ENCODE results near the gene GANC.

GANC gene

GRCh38 chr15:42344763-42345162 lies 71.8 kb downstream of the GANC start:
- no peak for DNase-seq (ENCODE audit: low spot score)

DNA sequence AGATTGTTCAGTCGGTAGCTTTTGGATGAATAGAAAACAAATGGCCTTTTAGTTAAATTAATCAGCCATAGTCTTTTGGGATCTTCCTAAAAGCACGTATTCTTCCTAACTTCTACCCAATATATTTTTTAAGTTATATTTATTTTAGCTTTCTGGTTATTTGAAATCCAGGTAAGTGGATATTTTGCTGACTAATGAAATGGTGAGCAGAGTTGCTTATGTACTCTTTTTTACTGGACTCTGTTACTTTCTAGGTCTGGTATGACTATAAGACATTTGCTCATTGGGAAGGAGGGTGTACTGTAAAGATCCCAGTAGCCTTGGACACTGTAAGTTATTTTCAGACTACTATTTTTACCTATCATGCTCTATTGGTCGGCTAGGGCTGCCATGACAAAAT lies 72.5 kb downstream of the GANC start:
- DNase-seq (ENCODE audit: low spot score): no peak

DNA sequence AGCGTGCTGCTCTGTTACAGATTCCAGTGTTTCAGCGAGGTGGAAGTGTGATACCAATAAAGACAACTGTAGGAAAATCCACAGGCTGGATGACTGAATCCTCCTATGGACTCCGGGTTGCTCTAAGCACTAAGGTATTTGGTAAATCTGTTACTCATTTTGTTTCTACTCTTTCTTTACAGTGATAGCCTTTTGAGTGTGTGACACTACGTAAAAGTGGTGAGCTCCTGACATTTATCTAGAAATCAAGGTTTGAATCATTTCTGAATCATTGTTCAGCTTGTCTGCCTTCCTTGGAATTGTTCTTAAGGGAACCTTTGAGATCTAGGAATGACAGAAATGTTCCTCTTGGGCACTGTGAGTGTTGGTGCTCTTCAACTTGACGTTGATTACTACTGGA lies 75.1 kb downstream of the GANC start:
- peak; percentile 7 for DNase-seq (ENCODE audit: low spot score)

GRCh38 chr15:42349186-42349585 lies 76.2 kb downstream of the GANC start:
- DNase-seq (ENCODE audit: low spot score): peak; percentile 60

DNA sequence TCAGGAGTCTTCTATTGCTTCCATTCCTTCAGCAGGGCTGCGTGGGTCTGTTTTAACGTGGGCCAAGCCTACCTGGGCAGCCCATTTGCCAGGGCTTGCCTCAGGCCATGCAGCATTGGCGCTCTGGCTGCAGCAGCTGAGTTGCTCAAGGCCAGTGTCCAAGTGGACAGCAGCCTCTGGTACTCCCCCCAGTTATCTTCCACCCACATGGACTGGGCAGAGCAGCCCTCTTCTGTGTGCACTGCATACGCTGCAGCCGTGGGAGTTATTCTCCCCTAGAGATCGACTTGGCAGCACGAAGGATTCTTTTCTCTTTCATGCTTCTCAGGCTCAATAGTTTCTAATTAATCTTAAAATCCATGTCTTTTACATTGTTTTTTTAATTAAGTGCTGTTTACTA lies 79.4 kb downstream of the GANC start:
- DNase-seq (ENCODE audit: low spot score): no peak

- DNase-seq (ENCODE audit: low spot score): no peak
Observed at GRCh38 chr15:42353061-42353460, 80.1 kb downstream of the GANC start.

- DNase-seq (ENCODE audit: low spot score): no peak
Observed at GRCh38 chr15:42354824-42355223, 81.8 kb downstream of the GANC start.

DNA sequence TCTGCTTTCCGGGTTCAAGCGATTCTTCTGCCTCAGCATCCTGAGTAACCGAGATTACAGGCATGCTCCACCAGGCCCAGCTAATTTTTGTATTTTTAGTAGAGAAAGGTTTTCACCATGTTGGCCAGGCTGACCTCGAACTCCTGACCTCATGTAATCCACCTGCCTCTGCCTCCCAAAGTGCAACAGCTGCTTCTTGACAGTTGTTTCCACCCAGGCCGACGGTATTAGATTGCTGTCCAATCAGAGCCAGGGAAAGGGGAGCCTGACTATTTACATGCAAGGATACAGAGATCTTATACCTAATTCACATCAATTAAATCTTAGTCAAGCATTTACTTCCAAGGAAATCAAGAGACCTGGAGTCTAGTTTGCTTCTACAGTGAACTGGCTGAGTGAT lies 82.3 kb downstream of the GANC start:
- DNase-seq (ENCODE audit: low spot score): no peak

- DNase-seq (ENCODE audit: low spot score): no peak
Observed at GRCh38 chr15:42356851-42357250, 83.8 kb downstream of the GANC start.

GRCh38 chr15:42358141-42358540 lies 85.1 kb downstream of the GANC start:
- no peak for DNase-seq (ENCODE audit: low spot score)

DNA sequence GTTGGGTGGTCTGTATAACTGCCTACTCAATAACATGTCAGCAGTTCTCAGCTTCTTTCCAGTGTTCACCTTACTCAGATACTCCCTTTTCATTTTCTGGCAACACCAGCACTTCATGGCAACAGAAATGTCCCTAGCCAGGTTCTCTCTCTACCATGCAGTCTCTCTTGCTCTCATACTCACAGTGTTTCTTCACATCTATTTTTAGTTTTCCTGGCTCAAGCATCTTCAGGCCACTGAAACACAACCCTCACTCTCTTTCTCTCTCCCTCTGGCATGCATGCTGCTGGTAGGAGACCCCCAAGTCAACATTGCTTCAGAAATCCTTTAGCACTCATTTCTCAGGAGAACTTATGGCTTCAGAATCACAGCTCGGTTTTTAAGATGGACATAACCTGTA lies 86.2 kb downstream of the GANC start, which contains the start of gene CAPN3:
TSS of gene CAPN3 (plus strand) at position 253 of the 400 bp plus-strand sequence. CDS start 305 bp downstream, outside the sequence.
- no peak for DNase-seq (ENCODE audit: low spot score)

DNA sequence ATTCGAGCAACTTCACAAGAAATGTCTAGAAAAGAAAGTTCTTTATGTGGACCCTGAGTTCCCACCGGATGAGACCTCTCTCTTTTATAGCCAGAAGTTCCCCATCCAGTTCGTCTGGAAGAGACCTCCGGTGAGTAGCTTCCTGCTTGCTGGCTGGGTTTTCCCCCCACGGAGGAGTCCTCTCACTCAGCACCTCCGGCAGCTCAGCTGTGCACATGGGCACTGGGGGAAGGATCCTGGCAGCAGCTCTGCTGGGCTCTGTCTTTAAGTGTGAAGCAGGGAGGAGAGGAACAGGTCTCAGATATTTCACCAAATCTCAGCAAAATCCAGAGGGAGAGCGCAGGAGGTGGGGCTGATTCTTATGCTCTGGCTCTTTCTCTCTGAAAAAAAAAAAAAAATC lies 87.0 kb downstream of the GANC start:
- no peak for DNase-seq (ENCODE audit: low spot score)

DNA sequence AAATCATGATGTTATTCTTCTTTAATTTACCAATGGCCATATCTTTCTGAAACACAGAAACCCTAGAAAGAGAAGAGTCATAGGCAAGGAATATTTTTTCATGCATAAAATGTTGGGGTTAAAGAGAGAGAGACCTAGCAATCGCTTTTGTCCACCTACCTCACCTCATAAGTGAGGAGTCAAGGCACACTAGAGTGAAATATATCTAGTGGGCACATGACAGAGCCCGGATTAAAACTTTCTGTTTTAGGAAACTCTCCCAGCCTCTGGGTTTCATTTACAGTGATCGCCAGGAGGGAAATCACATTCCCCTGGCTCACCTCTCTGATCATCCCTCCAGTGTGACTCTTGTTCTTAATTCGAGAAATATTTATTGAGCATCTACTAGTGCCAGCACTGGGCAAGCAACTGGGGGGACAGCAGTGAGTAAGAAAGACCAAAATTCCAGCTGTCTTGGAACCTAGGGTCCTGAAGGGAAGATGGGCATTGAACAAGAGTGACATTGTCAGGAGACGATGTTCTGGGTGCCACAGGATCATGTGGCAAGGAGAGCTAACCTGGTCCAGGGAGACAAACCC lies 87.6 kb downstream of the GANC start:
- DNase-seq (ENCODE audit: low spot score): no peak

GRCh38 chr15:42363487-42363886 lies 90.5 kb downstream of the GANC start:
- DNase-seq (ENCODE audit: low spot score): no peak

DNA sequence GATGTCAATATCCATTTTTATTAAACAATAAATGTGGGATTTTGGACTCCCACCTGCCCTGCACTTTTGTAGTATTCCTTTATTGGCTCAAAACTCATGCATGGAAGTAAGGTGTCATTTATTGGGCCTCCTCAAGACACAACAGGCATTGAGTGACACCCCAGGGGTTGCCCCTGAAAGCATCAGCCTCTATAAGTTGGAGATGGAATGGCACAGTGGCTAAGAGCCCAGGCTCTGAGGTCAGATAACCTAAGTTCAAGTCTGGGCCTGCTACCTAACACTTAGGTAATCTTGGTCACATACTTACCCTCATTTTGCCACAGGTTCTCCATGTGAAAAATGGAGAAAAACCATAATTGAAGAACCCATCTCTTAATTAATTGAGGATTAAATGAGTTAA lies 90.9 kb downstream of the GANC start:
- no peak for DNase-seq (ENCODE audit: low spot score)

DNA sequence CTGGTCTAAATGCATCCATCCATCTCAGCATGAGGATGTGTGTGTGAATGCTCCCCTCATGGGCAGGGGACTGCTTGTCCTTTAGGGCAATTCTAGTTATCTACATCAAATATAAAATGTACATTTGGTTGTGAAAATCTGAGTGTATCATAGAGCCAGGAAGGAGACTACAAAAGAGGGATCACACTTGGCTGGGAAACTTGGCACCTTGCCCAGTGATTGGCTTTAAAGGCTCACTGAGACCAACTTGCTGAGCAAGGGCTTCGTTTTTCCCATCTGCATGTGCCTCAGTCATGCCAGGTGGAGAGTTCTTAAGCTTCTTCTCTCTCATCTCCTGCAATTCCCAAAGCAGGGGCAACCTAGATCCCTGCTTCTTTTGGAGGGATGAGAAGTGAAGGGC lies 91.5 kb downstream of the GANC start:
- no peak for DNase-seq (ENCODE audit: low spot score)

DNA sequence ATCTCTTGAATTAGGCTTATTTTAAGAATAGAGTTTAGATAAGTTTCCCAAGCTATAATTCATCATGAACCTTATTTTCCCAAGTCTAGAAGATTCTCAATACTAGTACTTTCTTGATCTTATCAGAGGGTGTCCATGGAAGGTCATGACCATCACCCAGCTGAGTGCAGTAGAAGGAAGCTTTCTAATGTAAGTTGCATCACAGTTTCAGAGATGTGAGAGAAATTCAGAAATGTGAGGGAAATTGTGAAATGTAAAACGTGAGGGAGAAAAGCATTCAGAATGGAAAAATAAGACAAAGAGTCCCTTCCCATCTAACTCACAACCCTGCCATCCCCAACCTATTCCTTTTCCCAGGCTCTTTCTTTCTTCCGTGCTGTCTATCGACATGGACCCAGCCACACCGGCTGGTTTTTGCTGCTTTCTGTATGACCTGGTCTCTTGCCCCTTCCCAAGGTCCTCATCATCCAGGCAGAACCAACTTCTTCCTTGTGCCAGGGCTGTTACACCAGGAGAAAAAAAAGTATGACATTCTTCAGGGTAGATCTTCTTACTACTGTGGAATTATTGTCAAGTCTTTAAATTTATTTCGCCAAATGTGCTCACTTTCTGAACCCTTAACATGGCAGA lies 93.0 kb downstream of the GANC start:
- no peak for DNase-seq (ENCODE audit: low spot score)

GRCh38 chr15:42367041-42367440 lies 94.0 kb downstream of the GANC start:
- DNase-seq (ENCODE audit: low spot score): no peak

DNA sequence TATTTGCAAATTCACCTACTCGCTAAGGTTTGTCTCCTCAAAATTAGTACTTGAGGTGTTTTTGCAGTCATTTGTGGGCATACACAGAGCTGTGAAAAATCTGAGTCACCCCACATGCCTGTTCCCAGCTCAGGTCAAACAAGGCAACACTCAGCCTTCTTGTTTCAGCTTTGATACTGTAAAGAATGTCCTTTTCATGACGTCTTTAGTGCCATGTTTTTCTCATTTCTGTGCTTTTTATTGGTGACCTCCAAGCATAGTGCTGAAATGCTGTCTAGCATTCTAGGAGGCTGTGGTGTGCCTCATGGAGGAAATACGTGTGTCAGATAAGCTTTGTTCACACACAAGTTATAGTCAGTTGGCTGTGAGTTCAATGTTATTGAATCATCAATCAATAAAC lies 95.1 kb downstream of the GANC start:
- no peak for DNase-seq (ENCODE audit: low spot score)

DNA sequence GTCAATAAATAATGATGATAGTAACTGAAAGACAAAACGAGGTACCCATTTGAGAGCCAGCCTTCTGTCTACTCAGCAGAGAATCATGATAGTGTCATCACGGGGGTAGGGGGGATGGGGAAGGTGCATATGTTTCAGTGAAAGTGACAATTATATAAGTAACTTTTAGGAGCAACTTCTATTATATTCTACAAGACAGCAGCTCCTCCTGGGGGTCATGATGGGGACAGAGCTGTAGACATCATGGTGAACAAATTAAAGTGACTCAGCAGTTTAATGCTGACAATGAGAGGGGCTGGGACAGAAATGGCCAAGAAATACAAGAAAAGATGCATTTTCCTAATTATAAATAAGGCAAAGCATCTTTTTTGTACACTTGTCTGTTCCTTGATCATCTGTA lies 98.1 kb downstream of the GANC start:
- no peak for DNase-seq (ENCODE audit: low spot score)

GRCh38 chr15:42373274-42373673 lies 100.3 kb downstream of the GANC start:
- DNase-seq (ENCODE audit: low spot score): no peak

- DNase-seq (ENCODE audit: low spot score): no peak
Observed at GRCh38 chr15:42373936-42374335, 100.9 kb downstream of the GANC start.

- no peak for DNase-seq (ENCODE audit: low spot score)
Observed at GRCh38 chr15:42374810-42375209, 101.8 kb downstream of the GANC start.

GRCh38 chr15:42375252-42375651 lies 102.3 kb downstream of the GANC start:
- no peak for DNase-seq (ENCODE audit: low spot score)
